Measurements from ENCODE around the gene CCDC142. TPM values are rescaled to one million over a fixed set of nuclear protein-coding genes. Genes with fewer than 3 reads are reported as not detected.
"Not testable (repeated sequence)": the region's sequence is repeated elsewhere in the genome, so short reads cannot be mapped to it uniquely, and the experiment has no call there.

Gene CCDC142
- total RNA-seq, 2 experiments from 2014 or later, result 10.2 to 12.4 TPM

DNA sequence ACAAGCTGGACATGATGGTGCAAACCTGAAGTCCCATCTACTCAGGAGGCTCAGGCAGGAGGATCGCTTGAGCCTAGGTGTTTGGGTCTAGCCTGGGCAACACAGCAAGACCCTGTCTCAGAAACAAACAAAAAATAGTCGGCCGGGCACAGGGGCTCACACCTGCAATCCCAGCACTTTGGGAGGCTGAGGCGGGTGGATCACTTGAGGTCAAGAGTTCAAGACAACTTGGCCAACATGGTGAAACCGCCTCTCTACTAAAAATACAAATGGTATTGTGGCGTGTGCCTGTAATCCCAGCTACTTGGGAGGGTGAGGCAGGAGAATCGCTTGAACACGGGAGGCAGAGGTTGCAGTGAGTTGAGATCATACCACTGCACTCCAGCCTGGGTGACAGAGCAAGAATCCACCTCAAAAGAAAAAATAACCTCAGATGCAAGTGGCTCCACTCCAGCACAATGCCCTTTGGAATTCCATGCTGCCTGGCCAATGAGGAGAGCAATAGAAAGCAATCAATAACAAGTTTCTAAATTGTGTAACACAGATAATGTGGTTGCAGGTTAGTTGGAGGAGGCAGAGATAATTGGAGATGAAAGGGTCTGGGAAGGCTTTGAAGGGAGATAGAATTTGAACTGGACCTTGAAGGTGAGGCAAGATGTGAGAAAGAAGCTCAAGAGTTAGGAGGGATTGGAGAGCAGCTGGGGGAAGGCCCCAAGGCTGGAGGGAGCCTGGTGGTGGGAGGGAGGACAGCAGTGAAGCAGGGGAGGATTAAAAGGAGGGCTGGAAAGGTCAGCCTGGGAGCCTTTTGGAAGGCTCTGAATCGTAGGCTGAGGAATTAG is 6.1 kb upstream of the CCDC142 start:
- CTCF ChIA-PET, result no interaction called here
- peaks cover 78% of the 10 kb centered on the region for H3K36me3 Mint-ChIP-seq (ENCODE audit: low read depth)
- intact Hi-C loops (cut with DNase I, micrococcal nuclease), result no loop called here
- DNase-seq, result no peak
- POLR2A ChIA-PET, result interaction anchor here (0.7 to 0.9 kb wide), 3 partner anchors 15 to 34 kb away, joined by 3 read pairs; partner anchors contain the start of gene INO80B
- H3K4me3 Mint-ChIP-seq, result no peak overlapping the region
- TF ChIP-seq, protein P1, sequence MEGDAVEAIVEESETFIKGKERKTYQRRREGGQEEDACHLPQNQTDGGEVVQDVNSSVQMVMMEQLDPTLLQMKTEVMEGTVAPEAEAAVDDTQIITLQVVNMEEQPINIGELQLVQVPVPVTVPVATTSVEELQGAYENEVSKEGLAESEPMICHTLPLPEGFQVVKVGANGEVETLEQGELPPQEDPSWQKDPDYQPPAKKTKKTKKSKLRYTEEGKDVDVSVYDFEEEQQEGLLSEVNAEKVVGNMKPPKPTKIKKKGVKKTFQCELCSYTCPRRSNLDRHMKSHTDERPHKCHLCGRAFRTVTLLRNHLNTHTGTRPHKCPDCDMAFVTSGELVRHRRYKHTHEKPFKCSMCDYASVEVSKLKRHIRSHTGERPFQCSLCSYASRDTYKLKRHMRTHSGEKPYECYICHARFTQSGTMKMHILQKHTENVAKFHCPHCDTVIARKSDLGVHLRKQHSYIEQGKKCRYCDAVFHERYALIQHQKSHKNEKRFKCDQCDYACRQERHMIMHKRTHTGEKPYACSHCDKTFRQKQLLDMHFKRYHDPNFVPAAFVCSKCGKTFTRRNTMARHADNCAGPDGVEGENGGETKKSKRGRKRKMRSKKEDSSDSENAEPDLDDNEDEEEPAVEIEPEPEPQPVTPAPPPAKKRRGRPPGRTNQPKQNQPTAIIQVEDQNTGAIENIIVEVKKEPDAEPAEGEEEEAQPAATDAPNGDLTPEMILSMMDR (IDR thresholded peaks at IDR 0.05), result no peak
- Histone ChIP-seq H3K9me3 (ENCODE audit: control insufficient read depth in 1 of 2, insufficient read depth in 1 of 2, low read length in 2 of 2) (no peaks in the 10 kb centered on the region), H3K27me3 (ENCODE audit: control insufficient read depth in 1 of 2, insufficient read depth in 2 of 2, low read length in 2 of 2) (no peaks in the 10 kb centered on the region), H3K4me3 (ENCODE audit: low read length) (no peak overlapping the region), H3K36me3 (ENCODE audit: insufficient read depth, low read length) (peaks cover 66% of the 10 kb centered on the region), H3K4me1 (ENCODE audit: insufficient read depth, low read length) (peaks cover 4% of the 10 kb centered on the region), H3K27ac (ENCODE audit: low read depth in 1 of 2, low read length in 2 of 2) (no peak overlapping the region)
- no peak overlapping the region for H3K27ac Mint-ChIP-seq
- no peaks in the 10 kb centered on the region for H3K9me3 Mint-ChIP-seq
- H3K27me3 Mint-ChIP-seq, result no peaks in the 10 kb centered on the region
- ATAC-seq (ENCODE audit: poor library complexity), result no peak
- H3K4me1 Mint-ChIP-seq (ENCODE audit: low read depth), result peaks cover 4% of the 10 kb centered on the region

DNA sequence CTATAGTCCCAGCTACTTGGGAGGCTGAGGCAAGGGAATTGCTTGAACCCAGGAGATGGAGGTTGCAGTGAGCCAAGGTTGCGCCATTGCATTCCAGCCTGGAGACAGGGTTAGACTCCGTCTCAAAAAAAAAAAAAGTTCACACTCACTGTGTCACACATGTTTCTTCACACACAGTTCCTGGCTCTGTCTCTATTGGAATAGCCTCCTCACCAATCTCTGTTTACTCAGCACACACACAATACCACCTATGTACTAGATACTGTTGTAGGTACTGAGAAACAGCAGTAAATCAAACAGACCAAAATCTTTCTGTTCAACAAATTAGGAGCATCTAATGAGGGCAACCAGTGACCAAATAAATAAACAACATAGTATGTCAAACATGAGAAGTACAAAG is 3.3 kb upstream of the CCDC142 start:
- no peak overlapping the region for H3K27ac ChIP-seq (ENCODE audit: low read depth in 1 of 2, low read length in 2 of 2)
- Mint-ChIP-seq H3K36me3 (ENCODE audit: low read depth) (peaks cover 62% of the 10 kb centered on the region), H3K27me3 (no peaks in the 10 kb centered on the region), H3K4me3 (no peak overlapping the region), H3K27ac (no peak overlapping the region), H3K9me3 (no peaks in the 10 kb centered on the region), H3K4me1 (ENCODE audit: low read depth) (peaks cover 17% of the 10 kb centered on the region)
- H3K4me1 ChIP-seq (ENCODE audit: insufficient read depth, low read length), result peaks cover 24% of the 10 kb centered on the region
- no peak overlapping the region for H3K4me3 ChIP-seq (ENCODE audit: low read length)
- ChIA-PET CTCF (no interaction called here), POLR2A (no interaction called here)
- no peaks in the 10 kb centered on the region for H3K27me3 ChIP-seq (ENCODE audit: control insufficient read depth in 1 of 2, insufficient read depth in 2 of 2, low read length in 2 of 2)
- ATAC-seq (ENCODE audit: poor library complexity), result no peak
- TF ChIP-seq, protein P1 (IDR thresholded peaks at IDR 0.05), result no peak
- intact Hi-C loops (cut with DNase I, micrococcal nuclease), result no loop called here
- no peak for DNase-seq
- no peaks in the 10 kb centered on the region for H3K9me3 ChIP-seq (ENCODE audit: control insufficient read depth in 1 of 2, insufficient read depth in 1 of 2, low read length in 2 of 2)
- peaks cover 40% of the 10 kb centered on the region for H3K36me3 ChIP-seq (ENCODE audit: insufficient read depth, low read length)

DNA sequence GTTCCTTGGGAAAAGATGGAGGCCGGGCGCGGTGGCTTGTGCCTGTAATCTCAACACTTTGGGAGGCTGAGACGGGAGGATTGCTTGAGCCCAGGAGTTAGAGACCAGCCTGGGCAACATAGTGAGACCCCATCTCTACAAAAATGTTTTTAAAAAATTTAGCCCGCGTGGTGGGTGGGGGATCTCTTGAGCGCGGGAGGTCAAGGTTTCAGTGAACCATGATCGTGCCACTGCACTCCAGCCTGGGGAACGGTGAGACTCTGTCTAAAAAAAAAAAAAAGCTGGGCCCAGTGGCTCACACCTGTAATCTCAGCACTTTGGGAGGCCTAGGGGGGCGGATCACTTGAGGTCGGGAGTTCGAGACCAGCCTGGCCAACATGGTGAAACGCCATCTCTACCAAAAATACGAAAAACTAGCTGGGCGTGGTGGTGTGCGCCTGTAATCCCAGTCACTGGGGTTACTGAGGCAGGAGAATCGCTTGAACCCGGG is 922 bp upstream of the CCDC142 start:
- ChIA-PET CTCF (interaction anchor here (0.6 to 4.6 kb wide), 20 partner anchors 9 to 1250 kb away, joined by 3 to 61 read pairs (median 6); partner anchors contain the start of genes AUP1, C2orf81, CCT7 and HTRA2), POLR2A (interaction anchor here (0.8 to 6.9 kb wide), 13 partner anchors 11 to 106 kb away, joined by 5 to 169 read pairs (median 16); partner anchors contain the start of genes AUP1, C2orf81, DQX1 and HTRA2)
- not testable (repeated sequence) for H3K9me3 Mint-ChIP-seq; H3K9me3 ChIP-seq (ENCODE audit: control insufficient read depth in 1 of 2, insufficient read depth in 1 of 2, low read length in 2 of 2); DNase-seq; H3K27me3 Mint-ChIP-seq; ATAC-seq (ENCODE audit: poor library complexity); H3K27me3 ChIP-seq (ENCODE audit: control insufficient read depth in 1 of 2, insufficient read depth in 2 of 2, low read length in 2 of 2)
- H3K4me3 ChIP-seq (ENCODE audit: low read length), result peak overlapping the region; percentile 77
- Mint-ChIP-seq H3K27ac (peak overlapping the region; percentile 97), H3K36me3 (ENCODE audit: low read depth) (peaks cover 56% of the 10 kb centered on the region), H3K4me1 (ENCODE audit: low read depth) (peaks cover 26% of the 10 kb centered on the region), H3K4me3 (peak overlapping the region; percentile 99)
- intact Hi-C loops (cut with DNase I, micrococcal nuclease), result loop anchor here (1.0 to 5.0 kb wide), 8 partner anchors 11 to 394 kb away; partner anchors contain the start of genes AUP1 (in 1 of the 2), C2orf81 (in 1 of the 2), HTRA2 (in 1 of the 2) and INO80B (in 1 of the 2)
- peaks cover 28% of the 10 kb centered on the region for H3K36me3 ChIP-seq (ENCODE audit: insufficient read depth, low read length)
- H3K4me1 ChIP-seq (ENCODE audit: insufficient read depth, low read length), result peaks cover 31% of the 10 kb centered on the region
- peak overlapping the region in 1 of 2 donors; percentile 94 for H3K27ac ChIP-seq (ENCODE audit: low read depth in 1 of 2, low read length in 2 of 2)

All from CD4-positive, alpha-beta T cell (primary cell).